H9 (cell line): ENCODE data around the gene TMEM121. TPM values are rescaled to one million over a fixed set of nuclear protein-coding genes. Genes with fewer than 3 reads are reported as not detected.

ENCODE experiments used
- DNase-seq: peaks from one replicate; pipeline ENCODE4 v3.0.0-alpha.2; 2017
- H2AFZ ChIP-seq: one replicate; pipeline ENCODE4 v1.6.1; 2013; ENCODE audit warnings: mild to moderate bottlenecking, low read length, control low read depth, moderate library complexity
- H2AK5ac ChIP-seq: 2 replicates; pipeline ENCODE4 v1.6.1; 2013; ENCODE audit warnings: low read length, control low read depth, mixed read lengths; ENCODE audit not compliant: insufficient read length
- H2BK120ac ChIP-seq: one replicate; pipeline ENCODE4 v1.6.1; 2013; ENCODE audit warnings: low read depth, mild to moderate bottlenecking, low read length, control low read depth, inconsistent platforms; ENCODE audit not compliant: poor library complexity, severe bottlenecking
- H2BK12ac ChIP-seq: 2 replicates; pipeline ENCODE4 v1.6.1; 2013; ENCODE audit warnings: low read length, control low read depth, mixed read lengths, low read depth; ENCODE audit not compliant: insufficient read length
- H2BK15ac ChIP-seq: 2 replicates; pipeline ENCODE4 v1.6.1; 2013; ENCODE audit warnings: low read depth, low read length, control low read depth
- H2BK20ac ChIP-seq: one replicate; pipeline ENCODE4 v1.6.1; 2013; ENCODE audit warnings: low read depth, mild to moderate bottlenecking, low read length, control low read depth, inconsistent platforms; ENCODE audit not compliant: poor library complexity, severe bottlenecking
- H2BK5ac ChIP-seq: 2 replicates; pipeline ENCODE4 v1.6.1; 2013; ENCODE audit warnings: low read length, control low read depth, mixed read lengths; ENCODE audit not compliant: insufficient read length
- H3K14ac ChIP-seq: 2 replicates; pipeline ENCODE4 v1.6.1; 2013; ENCODE audit warnings: low read length, control low read depth; ENCODE audit not compliant: insufficient read depth
- H3K18ac ChIP-seq: 2 replicates; pipeline ENCODE4 v1.6.1; 2013; ENCODE audit warnings: low read depth, mild to moderate bottlenecking, mixed read lengths, low read length, control low read depth; ENCODE audit not compliant: insufficient read length
- H3K23ac ChIP-seq: 2 replicates; pipeline ENCODE4 v1.6.1; 2013; ENCODE audit warnings: low read length, control low read depth, mixed read lengths, low read depth; ENCODE audit not compliant: insufficient read length
- H3K23me2 ChIP-seq: 2 replicates; pipeline ENCODE4 v1.6.1; 2013; ENCODE audit warnings: low read depth, mild to moderate bottlenecking, mixed read lengths, low read length, control low read depth; ENCODE audit not compliant: insufficient read length, poor library complexity, severe bottlenecking
- H3K27ac ChIP-seq: 2 replicates; pipeline ENCODE4 v1.5.1; 2013; ENCODE audit warnings: low read length, control low read depth, mixed read lengths, low read depth; ENCODE audit not compliant: insufficient read length
- H3K27me3 ChIP-seq: 2 replicates; pipeline ENCODE4 v1.6.1; 2013; ENCODE audit warnings: low read length, control low read depth, inconsistent platforms; ENCODE audit not compliant: insufficient read depth
- H3K4ac ChIP-seq: 2 replicates; pipeline ENCODE4 v1.6.1; 2013; ENCODE audit warnings: low read depth, mild to moderate bottlenecking, control low read depth, inconsistent platforms, low read length, moderate library complexity
- H3K4me1 ChIP-seq: 2 replicates; pipeline ENCODE4 v1.6.1; 2013; ENCODE audit warnings: low read length, control low read depth, inconsistent platforms; ENCODE audit not compliant: insufficient read depth
- H3K4me2 ChIP-seq: 2 replicates; pipeline ENCODE4 v1.6.1; 2013; ENCODE audit warnings: low read length, control low read depth, mixed read lengths; ENCODE audit not compliant: insufficient read length, insufficient read depth
- H3K56ac ChIP-seq: 2 replicates; pipeline ENCODE4 v1.6.1; 2013; ENCODE audit warnings: low read depth, mild to moderate bottlenecking, mixed read lengths, low read length, control low read depth; ENCODE audit not compliant: insufficient read length
- H3K79me1 ChIP-seq: 2 replicates; pipeline ENCODE4 v1.6.1; 2013; ENCODE audit warnings: low read depth, mild to moderate bottlenecking, moderate library complexity, low read length, control low read depth, inconsistent platforms; ENCODE audit not compliant: insufficient read depth, poor library complexity, severe bottlenecking
- H3K79me2 ChIP-seq: 2 replicates; pipeline ENCODE4 v1.6.1; 2013; ENCODE audit warnings: low read length, control low read depth, inconsistent platforms; ENCODE audit not compliant: insufficient read depth
- H3K9ac ChIP-seq: 2 replicates; pipeline ENCODE4 v1.6.1; 2013; ENCODE audit warnings: low read length, control low read depth, mixed read lengths; ENCODE audit not compliant: insufficient read length; ENCODE audit errors: extremely low read depth
- H3K9me3 ChIP-seq: one replicate; pipeline ENCODE4 v1.6.1; 2013; ENCODE audit warnings: low read depth, low read length, inconsistent platforms; ENCODE audit not compliant: control insufficient read depth
- H3T11ph ChIP-seq: one replicate; pipeline ENCODE4 v1.6.1; 2013; ENCODE audit warnings: mild to moderate bottlenecking, low read length, control low read depth, inconsistent platforms
- H4K20me1 ChIP-seq: one replicate; pipeline ENCODE4 v1.6.1; 2013; ENCODE audit not compliant: control insufficient read depth, insufficient read length, insufficient read depth
- H4K5ac ChIP-seq: 2 replicates; pipeline ENCODE4 v1.6.1; 2013; ENCODE audit warnings: low read depth, mild to moderate bottlenecking, mixed read lengths, low read length, control low read depth; ENCODE audit not compliant: insufficient read length
- H4K8ac ChIP-seq: replicated peaks from 2 replicates; pipeline ENCODE4 v1.6.1; 2013; ENCODE audit warnings: low read length, control low read depth, mixed read lengths, low read depth; ENCODE audit not compliant: insufficient read length
- H4K91ac ChIP-seq: 2 replicates; pipeline ENCODE4 v1.6.1; 2013; ENCODE audit warnings: low read depth, mild to moderate bottlenecking, moderate library complexity, mixed read lengths, low read length, control low read depth; ENCODE audit not compliant: insufficient read length
- H3K27ac Mint-ChIP-seq, 3 experiments: 2 replicates in 2 of 3; 3 replicates in 1 of 3; pipeline ENCODE4 v1.8.0; 2020 to 2021; ENCODE audit warnings: mixed read lengths in 3 of 3, mild to moderate bottlenecking in 1 of 3, moderate library complexity in 1 of 3
- H3K27me3 Mint-ChIP-seq: 2 replicates; pipeline ENCODE4 v1.8.0; 2021; ENCODE audit warnings: low read depth, mild to moderate bottlenecking, moderate library complexity, mixed read lengths
- H3K36me3 Mint-ChIP-seq, 3 experiments: 2 replicates in 2 of 3; 3 replicates in 1 of 3; pipeline ENCODE4 v1.8.0; 2020 to 2021; ENCODE audit warnings: low read depth in 3 of 3, mixed read lengths in 3 of 3; ENCODE audit not compliant: insufficient read depth in 1 of 3
- H3K4me1 Mint-ChIP-seq, 2 experiments: 2 replicates each; pipeline ENCODE4 v1.8.0; 2020; ENCODE audit warnings: mixed read lengths in 2 of 2
- H3K4me3 Mint-ChIP-seq, 2 experiments: 2 replicates in 1 of 2; 3 replicates in 1 of 2; pipeline ENCODE4 v1.8.0; 2020 to 2021; ENCODE audit warnings: mild to moderate bottlenecking in 2 of 2, mixed read lengths in 2 of 2, moderate library complexity in 1 of 2
- H3K9me3 Mint-ChIP-seq, 2 experiments: 2 replicates in 1 of 2; 3 replicates in 1 of 2; pipeline ENCODE4 v1.8.0; 2020; ENCODE audit warnings: mild to moderate bottlenecking in 2 of 2, mixed read lengths in 2 of 2, moderate library complexity in 1 of 2
- WGBS: extraction: QIAGEN DNeasy Blood & Tissue Kit; methylation state at CpG from one replicate; pipeline ENCODE4 v1.1.7; 2013; ENCODE audit warnings: missing lambda C conversion rate, low lambda C conversion rate, mixed read lengths; ENCODE audit not compliant: insufficient read length; ENCODE audit errors: extremely low coverage; 5-methylcytosine and 5-hydroxymethylcytosine counted together
- total RNA-seq: library from RNA; stranded (reverse); gene quantifications from 2 replicates; pipeline ENCODE4 v1.2.1, GENCODE V29; 2021
- TF ChIP-seq, protein P1 (sequence below): fragments of 200-600 bp; sonication (generic); conservative IDR thresholded peaks from 3 replicates; pipeline ENCODE4 v1.8.0; 2021; ENCODE audit warnings: antibody characterized with exemption, mild to moderate bottlenecking

TMEM121 gene
- total RNA-seq, 1 experiment from 2014 or later = 2.6 TPM

DNA sequence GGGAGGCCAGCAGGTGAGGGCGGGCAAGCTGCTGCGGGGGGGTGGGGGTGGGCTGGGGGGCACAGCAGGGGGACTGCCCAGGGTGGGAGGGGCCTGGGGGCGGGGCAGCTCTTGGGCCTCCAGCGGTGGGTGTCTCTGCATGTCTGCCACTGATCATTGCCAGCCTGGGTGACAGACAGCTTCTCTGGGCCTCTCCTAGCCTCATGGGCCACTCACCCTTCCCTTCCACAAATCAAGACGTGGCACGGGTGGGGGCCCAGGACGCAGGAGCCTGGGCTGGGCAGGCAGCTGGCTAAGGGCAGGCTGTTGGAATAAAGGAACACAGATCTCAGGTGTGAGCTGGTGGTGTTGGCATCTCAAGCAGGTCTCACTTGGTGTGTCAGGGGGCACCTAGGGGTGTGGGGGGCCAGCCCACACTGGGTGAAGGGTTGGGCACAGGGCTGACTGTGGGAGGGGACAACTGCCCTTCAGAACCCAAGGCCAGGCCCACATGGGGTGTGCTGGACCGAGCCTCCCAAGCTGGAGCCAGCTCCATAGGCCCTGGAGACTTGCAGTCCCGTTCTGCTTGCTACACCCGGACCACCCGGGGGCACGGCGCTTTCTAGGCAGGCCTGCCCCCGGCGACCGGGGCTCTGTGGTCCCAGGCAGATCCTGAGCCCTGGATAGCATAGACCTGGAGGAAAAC is 32.3 kb upstream of the TMEM121 start:
- Histone ChIP-seq H4K5ac (no peak overlapping the region), H3K56ac (no peak overlapping the region), H3K18ac (no peak overlapping the region), H3K27me3 (no peaks in the 10 kb centered on the region), H2AFZ (no peak overlapping the region), H4K91ac (no peak overlapping the region), H2BK120ac (no peak overlapping the region), H2BK5ac (no peak overlapping the region), H4K20me1 (no peaks in the 10 kb centered on the region), H3K23ac (no peak overlapping the region), H3K9me3 (no peaks in the 10 kb centered on the region), H3K9ac (no peak overlapping the region), H3K4ac (no peak overlapping the region), H3T11ph (no peak overlapping the region), H2BK15ac (no peak overlapping the region), H2BK12ac (no peak overlapping the region), H3K79me2 (no peaks in the 10 kb centered on the region), H3K4me1 (no peaks in the 10 kb centered on the region), H2AK5ac (no peak overlapping the region), H3K23me2 (peaks cover 3% of the 10 kb centered on the region), H3K27ac (no peak overlapping the region), H3K14ac (no peak overlapping the region), H3K4me2 (no peak overlapping the region), H2BK20ac (no peak overlapping the region), H4K8ac (no peak overlapping the region), H3K79me1 (no peaks in the 10 kb centered on the region)
- peaks cover 4 to 13% of the 10 kb centered on the region in 2 experiments for H3K4me1 Mint-ChIP-seq
- H3K36me3 Mint-ChIP-seq = peaks cover 0 to 5% (median 0%) of the 10 kb centered on the region in 3 experiments; a peak in 3 of 7 replicates
- peak; percentile 20 for DNase-seq
- H3K27me3 Mint-ChIP-seq = peaks cover 6% of the 10 kb centered on the region
- TF ChIP-seq, protein P1, sequence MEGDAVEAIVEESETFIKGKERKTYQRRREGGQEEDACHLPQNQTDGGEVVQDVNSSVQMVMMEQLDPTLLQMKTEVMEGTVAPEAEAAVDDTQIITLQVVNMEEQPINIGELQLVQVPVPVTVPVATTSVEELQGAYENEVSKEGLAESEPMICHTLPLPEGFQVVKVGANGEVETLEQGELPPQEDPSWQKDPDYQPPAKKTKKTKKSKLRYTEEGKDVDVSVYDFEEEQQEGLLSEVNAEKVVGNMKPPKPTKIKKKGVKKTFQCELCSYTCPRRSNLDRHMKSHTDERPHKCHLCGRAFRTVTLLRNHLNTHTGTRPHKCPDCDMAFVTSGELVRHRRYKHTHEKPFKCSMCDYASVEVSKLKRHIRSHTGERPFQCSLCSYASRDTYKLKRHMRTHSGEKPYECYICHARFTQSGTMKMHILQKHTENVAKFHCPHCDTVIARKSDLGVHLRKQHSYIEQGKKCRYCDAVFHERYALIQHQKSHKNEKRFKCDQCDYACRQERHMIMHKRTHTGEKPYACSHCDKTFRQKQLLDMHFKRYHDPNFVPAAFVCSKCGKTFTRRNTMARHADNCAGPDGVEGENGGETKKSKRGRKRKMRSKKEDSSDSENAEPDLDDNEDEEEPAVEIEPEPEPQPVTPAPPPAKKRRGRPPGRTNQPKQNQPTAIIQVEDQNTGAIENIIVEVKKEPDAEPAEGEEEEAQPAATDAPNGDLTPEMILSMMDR = no peak
- no peak overlapping the region for H3K27ac Mint-ChIP-seq
- H3K9me3 Mint-ChIP-seq = peaks cover 0 to 4% of the 10 kb centered on the region in 2 experiments; a peak in 1 of 5 replicates
- WGBS = no CpG with 5 or more reads among the region's 16 CpGs
- H3K4me3 Mint-ChIP-seq = no peak overlapping the region
